HG02884 (cell line): ENCODE results near the gene SRPK2.
"Not testable (repeated sequence)": the region's sequence is repeated elsewhere in the genome, so short reads cannot be mapped to it uniquely, and the experiment has no call there.

Source experiments
- ATAC-seq: cut with Tn5 transposase; IDR thresholded peaks from one replicate; pipeline ENCODE4 v1.9.1; 2021; ENCODE audit warnings: mild to moderate bottlenecking, moderate library complexity; ENCODE audit not compliant: unreplicated experiment

Gene SRPK2

DNA sequence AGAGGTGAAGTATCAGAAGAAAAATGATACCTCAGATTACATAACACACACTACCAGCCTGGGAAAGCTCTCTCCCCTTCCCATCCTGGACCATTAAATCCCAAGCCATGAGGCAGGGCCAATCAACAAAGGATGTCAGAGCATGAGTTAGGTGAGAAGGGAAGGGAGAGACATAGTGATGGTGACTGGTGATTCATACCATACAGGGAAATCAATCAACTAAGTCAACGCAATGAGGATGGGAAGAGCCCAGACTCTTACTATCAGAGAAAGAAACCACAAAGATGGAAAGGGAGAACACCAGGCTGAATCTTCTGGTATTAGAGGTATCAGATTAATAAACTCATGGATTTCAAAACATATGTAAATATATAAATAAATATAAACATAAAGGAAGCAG is 189.3 kb downstream of the SRPK2 start:
- no peak for ATAC-seq

GRCh38 chr7:105198223-105198622 is 190.5 kb downstream of the SRPK2 start:
- no peak for ATAC-seq

GRCh38 chr7:105196473-105196872 is 192.2 kb downstream of the SRPK2 start:
- ATAC-seq = no peak

- no peak for ATAC-seq
These were observed 192.8 kb downstream of the SRPK2 start for GRCh38 chr7:105195891-105196290.

DNA sequence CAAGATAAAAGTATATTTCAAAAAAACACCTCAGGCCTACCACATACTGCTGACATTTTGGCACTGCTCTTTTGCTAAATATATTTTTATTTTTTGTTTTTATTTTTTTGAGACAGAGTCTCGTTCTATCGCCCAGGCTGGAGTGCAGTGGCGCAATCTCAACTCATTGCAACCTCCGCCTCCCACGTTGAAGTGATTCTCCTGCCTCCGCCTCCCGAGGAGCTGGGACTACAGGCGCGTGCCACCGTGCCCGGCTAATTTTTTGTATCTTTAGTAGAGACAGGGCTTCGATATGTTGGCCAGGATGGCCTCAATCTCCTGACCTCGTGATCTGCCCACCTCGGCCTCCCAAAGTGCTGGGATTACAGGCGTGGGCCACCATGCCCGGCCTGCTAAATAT is 193.8 kb downstream of the SRPK2 start:
- not testable (repeated sequence) for ATAC-seq

GRCh38 chr7:105191331-105191730 is 197.4 kb downstream of the SRPK2 start:
- no peak for ATAC-seq

DNA sequence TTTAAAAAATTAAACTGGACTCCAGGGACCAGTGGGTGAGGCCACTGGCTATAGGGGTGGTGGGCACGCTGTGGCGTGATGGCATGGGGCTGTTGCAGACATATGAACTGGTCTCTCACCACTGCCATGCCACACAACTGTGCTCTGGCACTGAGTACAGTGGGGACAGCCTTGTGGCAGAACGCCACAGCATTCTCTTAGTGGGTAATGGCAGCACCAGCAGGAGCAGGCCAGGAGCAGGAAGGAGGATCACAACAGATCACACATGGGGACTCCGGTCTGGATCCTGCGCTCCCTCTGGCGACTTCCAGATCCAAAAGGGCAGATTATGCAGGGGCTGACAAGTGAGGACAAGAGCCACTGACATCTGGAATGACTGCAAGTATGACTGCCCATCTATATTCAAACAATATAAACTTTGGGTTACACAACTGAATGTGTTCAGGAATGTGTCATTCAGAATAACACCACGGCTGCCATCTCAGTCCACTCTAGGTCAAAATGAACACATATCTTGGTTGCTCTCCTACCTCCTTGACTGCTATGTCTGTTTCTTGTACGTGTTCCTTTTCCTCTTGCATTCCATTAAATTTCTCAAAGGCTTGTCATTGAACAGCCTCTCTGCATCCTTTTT is 198.7 kb downstream of the SRPK2 start:
- ATAC-seq = no peak

DNA sequence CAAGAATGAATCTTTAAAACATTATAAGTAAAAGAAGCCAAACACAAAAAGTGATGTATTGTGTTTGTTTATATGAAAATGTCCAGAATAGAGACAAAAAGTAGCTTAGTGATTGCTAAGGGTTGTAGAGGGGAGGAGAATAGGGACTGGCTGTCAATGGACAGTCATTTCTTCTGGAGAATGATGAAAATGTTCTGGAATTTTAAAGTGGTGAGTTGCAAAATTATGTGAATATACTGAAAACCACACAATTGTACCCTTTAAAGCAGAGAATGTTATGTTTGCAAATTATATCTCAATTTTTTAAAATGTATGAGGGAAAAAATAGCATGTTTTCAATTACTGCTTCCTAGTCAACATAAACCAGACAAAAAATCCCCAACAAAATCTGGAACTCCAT is 200.5 kb downstream of the SRPK2 start:
- ATAC-seq = no peak

GRCh38 chr7:105187302-105188169 is 201.2 kb downstream of the SRPK2 start:
- ATAC-seq = no peak

DNA sequence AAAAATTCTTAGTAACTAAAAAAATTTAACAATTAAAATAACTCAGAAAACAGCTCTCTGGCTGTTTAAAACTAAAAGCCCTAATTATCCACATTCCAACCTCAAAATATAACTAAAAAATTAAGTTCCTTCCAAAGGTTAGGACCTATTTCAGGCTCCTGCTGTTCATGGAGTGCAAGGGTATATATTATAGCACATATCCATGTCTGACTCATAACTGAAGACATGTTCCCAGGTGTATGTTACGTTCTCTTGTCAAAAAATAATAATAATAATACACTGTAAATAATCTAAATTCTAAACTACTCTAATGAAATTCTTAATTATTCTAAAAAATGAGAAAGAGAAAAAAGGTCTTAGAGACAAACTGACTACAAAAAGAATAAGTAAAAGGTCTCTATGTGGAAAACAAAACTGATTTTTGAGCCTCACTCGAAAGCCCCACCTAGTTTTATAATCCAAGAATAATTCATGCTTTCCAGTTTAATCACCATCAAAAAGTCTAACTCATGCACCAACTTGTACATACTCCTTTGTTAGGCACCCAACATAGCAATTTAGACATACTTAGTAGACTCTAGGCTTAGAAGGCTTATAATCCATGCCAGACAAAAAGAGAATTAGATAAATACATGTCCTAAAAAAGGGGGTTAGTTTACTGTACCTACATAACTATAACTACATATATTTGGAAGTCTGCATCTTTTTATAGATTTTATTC is 203.3 kb downstream of the SRPK2 start:
- ATAC-seq = no peak

DNA sequence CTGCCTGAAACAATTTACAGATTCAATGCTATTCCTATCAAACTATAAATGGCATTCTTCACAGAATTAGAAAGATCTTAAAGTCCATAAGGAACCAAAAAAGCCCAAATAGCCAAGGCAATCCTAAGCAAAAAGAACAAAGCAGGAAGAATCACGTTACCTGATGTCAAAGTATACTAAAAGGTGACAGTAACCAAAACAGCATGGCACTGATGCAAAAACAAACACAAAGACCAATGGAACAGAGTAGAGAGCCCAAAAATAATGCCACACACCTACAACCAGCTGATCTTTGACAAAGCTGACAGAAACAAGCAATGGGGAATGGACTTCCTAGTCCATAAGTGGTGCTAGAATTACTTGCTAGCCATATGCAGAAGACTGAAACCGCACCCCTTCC is 208.7 kb downstream of the SRPK2 start:
- ATAC-seq = no peak

DNA sequence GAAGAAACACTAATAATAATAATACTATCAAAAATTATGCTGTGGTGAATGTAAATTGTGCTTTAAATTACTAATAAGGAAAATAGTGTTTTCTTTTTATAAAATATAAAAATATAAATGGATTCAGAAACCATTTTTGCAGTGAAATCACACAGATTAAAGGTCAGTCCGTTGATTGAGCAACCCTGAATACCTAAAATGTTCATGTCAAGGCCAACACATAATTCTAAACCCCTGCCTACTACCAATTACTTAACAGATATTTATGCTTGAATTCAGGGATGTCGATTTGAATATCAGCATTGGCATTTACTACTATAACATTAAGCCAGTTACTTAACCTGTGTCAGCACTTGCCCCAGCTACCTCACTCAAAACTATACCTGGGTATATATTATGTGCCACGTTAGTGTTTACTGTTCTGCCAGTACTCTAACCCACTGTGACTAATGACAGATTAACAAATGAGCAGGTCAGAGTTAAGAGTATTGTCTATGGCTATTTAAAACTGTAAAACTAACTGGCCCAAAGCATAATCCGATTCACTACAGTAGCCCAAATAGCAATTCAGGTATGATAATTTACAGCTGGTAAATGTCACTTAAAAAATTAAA is 209.7 kb downstream of the SRPK2 start:
- no peak for ATAC-seq

GRCh38 chr7:105178177-105178576 is 210.5 kb downstream of the SRPK2 start:
- ATAC-seq = no peak

DNA sequence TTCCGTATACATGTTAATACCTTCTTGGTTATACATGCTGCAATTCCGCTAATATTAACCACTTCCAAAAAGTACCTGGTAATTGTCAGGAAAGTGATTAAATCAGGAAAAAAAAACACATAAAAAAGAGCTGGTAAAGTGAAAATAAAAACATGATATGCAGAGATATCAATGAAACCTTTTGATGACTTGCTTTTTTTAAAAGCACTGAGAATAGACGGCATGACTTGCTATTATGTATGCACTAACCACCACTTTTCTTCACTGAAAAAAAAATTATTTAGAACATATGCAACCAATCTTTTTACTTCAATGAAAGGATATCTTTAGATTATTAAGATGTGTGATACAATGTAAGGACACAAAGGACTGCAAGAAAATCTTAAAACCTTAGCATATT is 211.7 kb downstream of the SRPK2 start:
- ATAC-seq = no peak

DNA sequence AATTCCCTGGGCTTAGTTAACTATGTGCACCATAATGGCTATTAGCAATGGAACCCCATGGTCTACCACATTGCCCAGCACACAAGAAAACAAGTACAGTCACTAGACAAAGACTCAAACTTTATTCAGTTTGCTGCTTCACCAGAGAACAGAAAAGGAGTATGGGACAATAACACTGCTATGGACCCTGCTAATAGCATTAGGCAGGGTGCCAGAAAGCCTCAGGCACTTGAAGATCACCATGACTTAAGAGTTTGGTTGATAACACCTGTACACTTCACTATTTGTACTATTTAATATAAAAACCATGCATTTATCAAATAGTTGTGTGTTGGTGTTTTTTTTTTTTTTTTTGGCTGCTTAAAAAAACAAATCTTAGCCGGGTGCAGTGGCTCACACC is 215.1 kb downstream of the SRPK2 start:
- no peak for ATAC-seq

DNA sequence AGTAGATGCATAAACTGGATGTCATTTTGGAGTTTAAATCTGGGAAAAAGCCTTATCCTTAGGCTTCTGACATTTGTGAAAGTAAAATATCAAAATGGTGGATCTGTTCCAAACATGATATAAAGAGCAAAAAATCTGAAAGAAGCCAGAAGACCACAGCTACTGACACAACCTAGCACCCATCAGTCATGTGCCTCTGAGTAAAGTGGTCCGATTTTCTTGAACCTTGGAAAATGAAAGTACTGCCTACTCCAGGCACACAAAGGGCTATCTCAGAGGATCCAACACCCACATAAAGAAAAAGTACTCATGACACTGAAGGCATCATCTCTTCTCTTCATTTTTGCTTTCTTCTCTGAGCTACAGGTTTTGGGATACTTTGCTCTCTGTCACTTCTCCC is 224.0 kb downstream of the SRPK2 start:
- ATAC-seq = no peak

- ATAC-seq = no peak
These were observed 225.0 kb downstream of the SRPK2 start for GRCh38 chr7:105163718-105164117.

DNA sequence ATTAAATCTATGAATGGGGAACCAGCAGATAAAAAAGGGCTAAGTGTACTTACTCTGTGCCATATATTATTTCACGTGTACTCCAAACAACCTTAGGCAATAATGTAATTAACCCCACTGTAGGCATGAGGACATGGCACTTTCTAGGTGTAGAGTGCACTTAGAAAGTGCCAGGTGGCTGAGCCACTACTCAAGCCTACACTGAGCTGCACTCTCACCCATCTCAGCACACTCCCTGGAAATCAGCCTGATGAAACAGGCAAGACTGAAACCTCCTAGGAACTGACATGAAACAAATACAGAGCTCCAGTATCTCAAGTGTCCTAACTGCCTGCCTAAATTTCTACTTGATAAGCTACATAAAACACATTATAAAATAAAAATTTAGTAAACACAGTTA is 227.4 kb downstream of the SRPK2 start:
- no peak for ATAC-seq

- ATAC-seq = no peak
These were observed 231.4 kb downstream of the SRPK2 start for GRCh38 chr7:105157278-105157677.

DNA sequence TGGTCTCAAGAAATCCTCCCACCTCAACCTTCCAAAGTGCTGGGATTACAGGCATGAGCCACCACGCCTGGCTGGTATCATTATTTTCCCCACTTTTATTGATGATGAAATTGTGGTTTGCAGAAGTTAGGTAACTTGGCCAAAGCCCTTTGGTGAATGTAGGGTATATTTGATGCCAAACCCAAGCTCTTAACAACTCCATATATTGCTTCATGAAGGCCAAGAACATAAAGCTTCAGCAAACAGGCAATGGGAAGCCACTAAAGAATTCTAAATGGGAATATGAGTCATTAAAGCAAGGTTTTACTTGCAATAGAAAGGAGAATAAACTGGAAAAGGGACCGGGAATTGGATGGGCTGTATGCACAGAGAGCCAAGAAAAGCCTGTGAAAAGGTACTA is 232.0 kb downstream of the SRPK2 start:
- ATAC-seq = no peak

GRCh38 chr7:105154084-105154483 is 234.6 kb downstream of the SRPK2 start:
- ATAC-seq = no peak
